SHP77 treated with DMSO at 0.1 percent for 48 hours (cell line): Measurements from ENCODE around the gene FXYD3.
A peak's percentile ranks its signal among the peaks of the same experiment; 100 is the strongest.

ENCODE experiments used
- DNase-seq: peaks from one replicate; lab custom pipeline; 2025; lab: John Stamatoyannopoulos, UW

FXYD3 gene

GRCh38 chr19:35106291-35106583 is 9.4 kb upstream of the FXYD3 start:
- no peak for DNase-seq

- DNase-seq, result no peak
These were observed 8.6 kb upstream of the FXYD3 start for GRCh38 chr19:35106898-35107541.

GRCh38 chr19:35107545-35107944 is 8.1 kb upstream of the FXYD3 start:
- no peak for DNase-seq

GRCh38 chr19:35108730-35109129 is 6.9 kb upstream of the FXYD3 start:
- no peak for DNase-seq

- DNase-seq, result no peak
These were observed 6.1 kb upstream of the FXYD3 start for GRCh38 chr19:35109395-35110112.

GRCh38 chr19:35110974-35111373 is 4.6 kb upstream of the FXYD3 start:
- no peak for DNase-seq

- no peak for DNase-seq
These were observed 2.5 kb upstream of the FXYD3 start for GRCh38 chr19:35112995-35113688.

- no peak for DNase-seq
These were observed 1.1 kb upstream of the FXYD3 start for GRCh38 chr19:35114353-35115176.

- DNase-seq, result no peak
These were observed 614 bp downstream of the FXYD3 start for GRCh38 chr19:35116072-35116801.

GRCh38 chr19:35117116-35117515 is 1.5 kb downstream of the FXYD3 start:
- no peak for DNase-seq

GRCh38 chr19:35117799-35118198 is 2.2 kb downstream of the FXYD3 start:
- DNase-seq, result no peak

GRCh38 chr19:35118268-35119020 is 2.8 kb downstream of the FXYD3 start:
- no peak for DNase-seq

- DNase-seq, result no peak
These were observed 3.5 kb downstream of the FXYD3 start for GRCh38 chr19:35119091-35119490.

- no peak for DNase-seq
These were observed 4.0 kb downstream of the FXYD3 start for GRCh38 chr19:35119578-35120155.

GRCh38 chr19:35120492-35120891 is 4.9 kb downstream of the FXYD3 start:
- peak; percentile 11 for DNase-seq

GRCh38 chr19:35120898-35121297 is 5.3 kb downstream of the FXYD3 start:
- DNase-seq, result no peak

GRCh38 chr19:35122687-35123551 is 7.3 kb downstream of the FXYD3 start:
- DNase-seq, result no peak

- DNase-seq, result no peak
These were observed 8.0 kb downstream of the FXYD3 start for GRCh38 chr19:35123573-35123972.
